GM12865 (cell line): ENCODE results near the gene THAP7.

Experiments
- DNase-seq: peaks from one replicate; pipeline ENCODE4 v3.0.0; 2010; ENCODE audit warnings: low read depth
- H3K4me3 ChIP-seq: 2 replicates; pipeline ENCODE4 v1.5.1; 2011; ENCODE audit warnings: mild to moderate bottlenecking, low read depth, low read length, control low read depth
- CTCF ChIP-seq: IDR thresholded peaks from 2 replicates; pipeline ENCODE4 v1.5.1; 2011; ENCODE audit warnings: low read length, control low read depth, low read depth, inconsistent platforms; ENCODE audit not compliant: insufficient read depth; ENCODE audit errors: missing control alignments

THAP7 gene

GRCh38 chr22:21022955-21023614 is 21.2 kb upstream of the THAP7 start:
- H3K4me3 ChIP-seq = no peak overlapping the region
- no peak for DNase-seq
- no peak for TF ChIP-seq CTCF

GRCh38 chr22:21022507-21022906 is 20.6 kb upstream of the THAP7 start:
- no peak overlapping the region for H3K4me3 ChIP-seq
- no peak for TF ChIP-seq CTCF
- no peak for DNase-seq

- peak; percentile 37 for DNase-seq
- peak; percentile 41 for TF ChIP-seq CTCF
- no peak overlapping the region for H3K4me3 ChIP-seq
Observed at GRCh38 chr22:21020802-21021429, 19.0 kb upstream of the THAP7 start.

GRCh38 chr22:21018314-21018713 is 16.4 kb upstream of the THAP7 start:
- TF ChIP-seq CTCF = no peak
- H3K4me3 ChIP-seq = no peak overlapping the region
- no peak for DNase-seq

GRCh38 chr22:21016644-21017420 is 14.9 kb upstream of the THAP7 start:
- no peak for DNase-seq
- TF ChIP-seq CTCF = no peak
- H3K4me3 ChIP-seq = no peak overlapping the region

- no peak overlapping the region for H3K4me3 ChIP-seq
- DNase-seq = no peak
- no peak for TF ChIP-seq CTCF
Observed at GRCh38 chr22:21015466-21016006, 13.6 kb upstream of the THAP7 start.
